GM10266 (cell line): ENCODE measurements around the gene TMEM31.

Experiments
- DNase-seq: peaks from one replicate; pipeline ENCODE4 v3.0.0; 2012; ENCODE audit errors: extremely low spot score
- TF ChIP-seq, protein P1 (sequence below): IDR thresholded peaks from 2 replicates; pipeline ENCODE4 v1.5.1; 2012; ENCODE audit warnings: mild to moderate bottlenecking, low read depth; ENCODE audit not compliant: control insufficient read depth, insufficient read depth; ENCODE audit errors: missing control alignments

Gene TMEM31

DNA sequence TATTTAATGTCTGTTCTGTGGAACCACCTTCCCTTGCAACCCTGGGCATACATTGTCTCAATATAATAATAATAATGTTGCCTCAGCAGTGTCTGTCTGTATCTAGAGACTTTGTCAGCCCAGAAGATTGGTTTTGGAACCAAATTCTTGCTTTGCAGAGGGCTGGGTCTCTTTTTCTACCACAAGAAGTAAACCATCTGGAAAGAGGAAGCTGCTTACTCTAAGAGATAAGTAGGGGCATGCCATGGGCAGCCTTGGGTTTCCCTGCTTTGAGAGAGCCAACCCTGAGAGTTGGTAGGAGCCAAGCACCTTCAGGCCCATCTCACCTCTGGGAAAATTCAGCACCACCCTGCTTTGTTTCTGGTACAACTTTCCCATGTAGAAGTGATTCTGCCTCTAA is 27.0 kb downstream of the TMEM31 start:
- TF ChIP-seq, protein P1, sequence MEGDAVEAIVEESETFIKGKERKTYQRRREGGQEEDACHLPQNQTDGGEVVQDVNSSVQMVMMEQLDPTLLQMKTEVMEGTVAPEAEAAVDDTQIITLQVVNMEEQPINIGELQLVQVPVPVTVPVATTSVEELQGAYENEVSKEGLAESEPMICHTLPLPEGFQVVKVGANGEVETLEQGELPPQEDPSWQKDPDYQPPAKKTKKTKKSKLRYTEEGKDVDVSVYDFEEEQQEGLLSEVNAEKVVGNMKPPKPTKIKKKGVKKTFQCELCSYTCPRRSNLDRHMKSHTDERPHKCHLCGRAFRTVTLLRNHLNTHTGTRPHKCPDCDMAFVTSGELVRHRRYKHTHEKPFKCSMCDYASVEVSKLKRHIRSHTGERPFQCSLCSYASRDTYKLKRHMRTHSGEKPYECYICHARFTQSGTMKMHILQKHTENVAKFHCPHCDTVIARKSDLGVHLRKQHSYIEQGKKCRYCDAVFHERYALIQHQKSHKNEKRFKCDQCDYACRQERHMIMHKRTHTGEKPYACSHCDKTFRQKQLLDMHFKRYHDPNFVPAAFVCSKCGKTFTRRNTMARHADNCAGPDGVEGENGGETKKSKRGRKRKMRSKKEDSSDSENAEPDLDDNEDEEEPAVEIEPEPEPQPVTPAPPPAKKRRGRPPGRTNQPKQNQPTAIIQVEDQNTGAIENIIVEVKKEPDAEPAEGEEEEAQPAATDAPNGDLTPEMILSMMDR = no peak
- DNase-seq = no peak

DNA sequence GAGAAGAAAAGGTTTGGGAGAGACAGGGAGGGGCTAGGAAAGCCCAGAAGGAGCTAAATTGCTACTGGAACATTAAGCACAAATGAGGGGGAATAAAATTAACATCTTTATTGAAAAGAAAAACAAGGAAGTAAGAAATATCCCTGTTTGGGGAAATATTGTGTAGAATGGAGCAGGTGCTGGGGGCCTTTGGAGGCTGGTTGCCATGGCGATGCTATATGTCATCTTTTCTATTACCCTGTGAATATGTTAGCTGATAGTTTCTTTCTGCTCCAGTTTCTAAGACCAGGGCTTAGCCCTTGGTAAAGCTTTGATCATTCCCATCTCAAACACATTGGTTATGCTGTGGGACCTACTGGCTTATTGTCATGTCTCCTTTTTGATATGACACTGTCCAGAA is 28.7 kb downstream of the TMEM31 start:
- no peak for DNase-seq
- TF ChIP-seq, protein P1 = no peak

DNA sequence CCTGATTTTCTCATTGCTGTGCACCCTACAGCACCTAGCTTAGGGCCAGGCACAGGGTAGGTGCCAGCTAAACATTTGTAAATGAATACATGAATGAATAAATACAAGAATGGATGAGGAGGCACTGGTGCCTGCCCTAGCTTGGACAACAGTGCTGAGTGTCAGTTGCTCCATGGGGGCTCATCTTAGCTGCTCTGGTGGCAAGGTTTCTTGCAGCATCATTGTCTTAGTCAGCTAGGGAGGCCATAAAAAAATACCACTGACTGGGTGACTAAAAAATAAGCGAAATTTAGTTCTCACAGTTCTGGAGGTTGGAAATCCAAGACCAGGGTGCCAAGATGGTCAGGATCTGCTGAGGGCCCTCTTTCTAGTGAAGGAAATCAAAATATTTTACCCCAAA is 31.2 kb downstream of the TMEM31 start:
- TF ChIP-seq, protein P1 = no peak
- DNase-seq = no peak

DNA sequence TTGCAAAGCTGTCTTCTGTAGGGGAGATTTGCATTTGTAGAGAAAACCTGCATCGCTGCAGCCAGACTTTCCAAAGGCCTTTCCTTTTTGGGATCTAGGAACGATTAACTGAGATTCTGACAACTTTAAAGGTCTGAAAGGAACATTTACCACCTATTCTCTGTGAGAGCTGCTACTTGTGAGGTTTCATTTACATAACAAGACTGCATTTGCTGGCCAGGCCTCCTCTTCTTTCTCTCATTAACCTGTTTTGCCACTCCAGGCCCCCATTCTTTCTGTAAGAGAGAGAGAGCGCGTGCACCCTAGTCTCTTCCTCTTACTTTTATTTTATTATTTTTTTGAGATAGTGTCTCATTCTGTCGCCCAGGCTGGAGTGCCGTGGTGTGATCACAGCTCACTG is 31.6 kb downstream of the TMEM31 start:
- TF ChIP-seq, protein P1 = no peak
- DNase-seq = no peak

DNA sequence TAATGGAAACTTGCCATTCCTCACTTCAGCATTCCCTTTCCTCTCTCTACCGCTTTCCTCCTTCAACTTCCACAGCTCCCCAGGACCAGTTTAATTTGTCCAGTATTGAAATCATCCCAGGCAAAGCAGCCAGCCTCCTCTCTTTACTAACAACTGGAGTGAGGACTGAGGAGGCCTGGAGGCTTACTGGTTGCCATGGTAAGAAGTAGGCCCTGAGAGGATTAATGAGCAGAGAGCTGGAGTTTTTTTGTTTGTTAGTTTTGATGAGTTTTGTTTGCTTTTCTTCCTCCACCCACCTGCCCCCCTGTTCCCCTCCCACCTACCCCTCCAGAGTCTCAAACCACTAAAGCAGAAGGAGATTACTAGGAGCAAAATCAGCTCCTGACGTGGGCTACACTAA is 36.5 kb downstream of the TMEM31 start:
- TF ChIP-seq, protein P1 = no peak
- DNase-seq = no peak

DNA sequence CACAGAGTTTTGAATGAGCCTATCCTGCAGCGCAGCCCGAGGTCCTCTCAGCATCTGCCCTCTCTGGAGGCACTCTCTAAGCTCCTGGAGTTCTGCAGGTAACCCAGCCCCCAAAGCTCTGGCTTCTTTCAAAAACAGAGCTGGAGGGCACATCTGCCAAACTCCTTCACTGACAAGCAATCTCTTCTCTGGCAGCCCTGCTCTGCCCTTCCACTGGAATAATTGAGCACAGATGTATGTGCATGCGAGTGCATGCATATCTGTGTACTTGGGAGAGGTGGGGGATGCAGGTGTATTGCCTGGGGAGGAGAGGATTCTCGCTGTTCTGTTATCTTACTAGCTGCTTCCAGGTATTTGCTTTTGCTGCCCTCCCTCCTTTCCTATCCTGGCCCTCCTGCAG is 43.7 kb downstream of the TMEM31 start:
- DNase-seq = no peak
- TF ChIP-seq, protein P1 = no peak

DNA sequence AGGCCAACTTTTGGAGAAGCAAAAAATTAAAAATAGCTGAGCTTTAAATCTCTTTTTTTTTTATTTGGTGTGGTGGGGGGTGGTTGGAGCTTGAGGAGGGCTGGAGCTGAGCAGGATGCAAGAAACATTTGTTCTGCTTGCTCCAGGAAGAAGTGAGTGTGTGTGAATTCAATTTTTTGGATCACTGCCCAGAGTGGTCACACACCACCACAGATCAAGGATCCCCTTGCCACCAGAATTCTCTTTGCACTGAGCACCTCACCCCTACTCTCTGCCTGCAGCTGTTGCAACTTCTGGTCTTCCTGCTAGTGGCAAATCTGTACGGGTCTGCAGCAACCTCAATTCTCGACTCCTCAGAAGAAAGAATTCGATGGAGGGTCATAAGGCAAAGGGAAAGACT is 46.0 kb downstream of the TMEM31 start:
- TF ChIP-seq, protein P1 = no peak
- DNase-seq = no peak
